GM21515 (cell line): ENCODE data around the gene LMX1A.

Experiments
- ATAC-seq: cut with Tn5 transposase; IDR thresholded peaks from one replicate; pipeline ENCODE4 v1.9.1; 2021; ENCODE audit not compliant: unreplicated experiment

The LMX1A gene

DNA sequence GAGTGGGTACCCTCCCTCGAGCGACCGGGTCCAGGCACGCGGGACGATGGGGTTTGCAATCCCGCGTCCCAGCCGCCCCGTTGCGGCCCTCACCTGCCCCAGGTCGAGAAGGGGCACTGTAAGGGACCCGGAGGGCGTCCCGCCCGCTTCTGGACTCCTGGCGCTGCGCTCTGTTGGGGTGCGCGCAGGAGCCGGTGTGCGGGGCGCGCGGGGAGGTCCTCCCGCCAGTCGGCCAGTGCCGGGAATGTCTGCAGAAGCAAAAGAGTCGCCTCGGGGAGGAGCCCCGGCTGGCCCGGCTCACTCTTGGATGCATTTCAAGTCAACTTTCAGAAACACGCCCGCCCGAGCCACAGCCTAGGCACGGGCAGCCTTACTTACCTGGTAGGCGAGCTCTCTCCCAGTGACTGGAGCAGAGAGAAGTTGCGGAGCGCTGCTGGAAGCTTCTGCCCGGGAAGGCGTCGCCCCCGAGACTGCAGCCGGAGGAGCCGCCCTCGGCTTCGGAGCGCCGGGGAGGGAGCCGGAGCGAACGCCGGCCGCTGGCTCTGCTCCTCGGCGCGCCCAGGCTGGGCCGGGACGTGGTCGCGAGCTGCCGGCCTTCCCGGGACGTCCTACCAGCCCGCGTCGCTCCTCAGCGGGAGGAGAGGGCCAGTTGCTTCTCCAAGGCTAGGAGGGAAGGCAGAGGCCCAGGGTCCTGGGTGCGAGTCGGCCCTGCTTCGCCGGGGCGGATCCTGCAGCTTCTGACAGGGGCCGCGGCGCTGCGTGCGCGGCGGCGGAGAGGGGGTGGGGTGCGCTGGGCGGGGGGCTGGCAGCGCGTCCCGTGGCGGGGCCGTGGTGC, at the start of gene LMX1A:
Gene LMX1A, minus strand, starts transcription at position 739 of the 835 bp plus-strand sequence. CDS start 1,156 bp downstream, outside the sequence.
- ATAC-seq, result no peak

DNA sequence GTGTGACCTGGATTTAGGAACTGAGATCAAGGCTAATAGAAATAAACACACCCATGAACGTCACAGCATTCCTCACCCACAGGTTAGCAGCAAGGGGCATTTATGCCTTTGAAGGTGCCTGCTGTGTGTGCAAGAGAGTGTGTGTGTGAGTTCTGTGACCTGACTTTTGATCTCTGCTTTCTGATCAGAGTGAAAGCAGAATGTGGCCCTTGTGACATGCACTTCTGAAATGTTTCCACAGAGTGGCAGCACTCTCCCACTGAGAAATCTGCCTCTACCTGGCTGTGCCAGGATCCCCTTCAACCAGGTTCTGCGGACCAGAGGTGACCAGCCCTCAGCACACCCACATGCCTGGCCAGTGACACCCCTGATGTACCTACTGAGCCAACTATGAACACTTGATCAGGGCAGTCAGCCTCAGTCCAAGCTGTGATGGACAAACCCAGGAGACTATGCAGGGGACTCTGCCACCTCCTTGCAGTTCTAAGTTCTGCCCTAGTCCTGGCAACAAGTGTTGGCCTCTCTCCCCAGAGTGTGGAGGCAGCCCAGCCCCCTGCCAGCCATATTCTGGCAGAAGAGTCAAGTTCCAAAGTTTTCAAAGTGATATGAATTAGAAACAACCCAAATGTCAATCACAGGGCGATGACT, 47.4 kb upstream of the LMX1A start:
- peak; percentile 57 for ATAC-seq

DNA sequence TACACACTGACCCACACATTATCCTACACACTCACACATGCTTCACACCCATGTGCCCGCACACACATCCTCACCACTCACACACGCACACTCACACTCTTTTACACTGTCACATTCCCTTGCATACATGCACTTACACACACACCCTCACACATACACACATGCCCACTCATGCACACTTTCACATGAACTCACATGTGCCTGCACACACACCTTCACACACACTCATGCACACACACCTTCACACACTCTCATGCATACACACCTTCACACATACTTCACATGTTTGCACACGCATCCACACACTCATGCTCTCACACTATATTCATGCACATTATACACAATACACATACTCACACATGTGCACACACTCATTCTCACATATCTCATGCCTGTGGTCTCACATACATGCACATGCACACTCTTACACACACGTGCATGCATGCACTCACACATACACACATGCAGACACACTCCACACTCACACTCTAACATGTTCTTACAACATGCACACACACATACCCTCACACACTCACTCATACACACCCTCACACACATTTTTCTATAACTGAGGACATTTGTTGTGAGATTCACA, 46.1 kb upstream of the LMX1A start:
- ATAC-seq, result no peak

DNA sequence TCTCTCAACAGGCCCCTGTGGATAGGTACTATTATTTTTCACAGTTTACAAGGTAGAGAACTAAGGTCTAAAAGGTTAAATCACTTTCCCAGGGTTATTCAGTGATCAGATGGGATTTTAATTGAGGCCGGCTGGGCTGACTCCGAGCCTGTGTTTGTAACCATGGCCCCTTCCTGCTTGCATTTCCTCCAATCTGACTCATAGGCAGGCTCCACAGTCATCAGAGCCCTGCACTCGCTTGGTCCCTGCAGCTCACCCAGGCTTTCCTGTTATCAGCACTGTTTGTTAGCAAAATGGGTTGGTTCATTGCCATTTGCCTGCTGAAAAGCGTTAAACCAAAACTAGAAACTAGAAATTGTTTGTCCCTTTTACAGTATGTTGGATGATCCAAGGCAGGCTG, 41.4 kb upstream of the LMX1A start:
- no peak for ATAC-seq

DNA sequence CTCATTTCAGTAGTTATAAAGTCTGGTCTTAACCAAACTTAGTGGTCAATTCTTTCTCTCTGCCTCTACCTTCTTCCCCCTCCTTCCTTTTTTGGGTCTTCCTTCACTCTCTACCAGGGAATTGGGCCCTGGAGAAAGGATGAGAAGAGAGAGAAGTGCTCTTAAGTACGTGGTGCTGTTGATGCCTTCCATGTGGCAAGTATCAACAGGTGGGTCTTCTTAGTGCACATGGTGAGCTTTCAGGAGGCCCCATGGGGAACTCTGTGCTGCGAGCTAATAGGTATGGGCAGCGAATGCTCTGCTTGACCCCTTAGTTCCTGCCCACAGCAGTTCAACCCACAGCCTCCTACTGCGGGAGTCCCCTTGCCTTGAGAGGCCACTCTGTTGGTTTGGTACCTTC, 39.4 kb upstream of the LMX1A start:
- ATAC-seq, result no peak

DNA sequence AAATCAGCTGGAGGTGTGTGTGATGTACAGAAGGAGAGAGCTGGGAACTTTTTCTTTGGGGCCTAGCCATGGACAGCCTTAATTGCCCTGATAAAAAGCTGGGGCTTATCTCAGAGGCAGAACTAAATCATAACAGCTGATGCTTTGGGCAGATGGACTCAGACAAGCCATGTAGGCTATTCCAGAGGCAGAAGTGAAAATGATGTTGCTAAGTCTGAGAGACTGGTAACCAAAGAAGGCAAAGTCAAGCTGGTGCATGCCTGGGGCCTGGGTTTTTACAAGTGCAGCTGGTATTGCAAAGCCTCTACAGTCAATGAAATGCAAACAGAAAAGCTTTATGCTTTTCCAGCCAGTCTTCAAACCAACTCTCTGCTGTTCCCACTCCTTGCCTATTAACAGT, 39.0 kb upstream of the LMX1A start:
- ATAC-seq, result peak; percentile 42

DNA sequence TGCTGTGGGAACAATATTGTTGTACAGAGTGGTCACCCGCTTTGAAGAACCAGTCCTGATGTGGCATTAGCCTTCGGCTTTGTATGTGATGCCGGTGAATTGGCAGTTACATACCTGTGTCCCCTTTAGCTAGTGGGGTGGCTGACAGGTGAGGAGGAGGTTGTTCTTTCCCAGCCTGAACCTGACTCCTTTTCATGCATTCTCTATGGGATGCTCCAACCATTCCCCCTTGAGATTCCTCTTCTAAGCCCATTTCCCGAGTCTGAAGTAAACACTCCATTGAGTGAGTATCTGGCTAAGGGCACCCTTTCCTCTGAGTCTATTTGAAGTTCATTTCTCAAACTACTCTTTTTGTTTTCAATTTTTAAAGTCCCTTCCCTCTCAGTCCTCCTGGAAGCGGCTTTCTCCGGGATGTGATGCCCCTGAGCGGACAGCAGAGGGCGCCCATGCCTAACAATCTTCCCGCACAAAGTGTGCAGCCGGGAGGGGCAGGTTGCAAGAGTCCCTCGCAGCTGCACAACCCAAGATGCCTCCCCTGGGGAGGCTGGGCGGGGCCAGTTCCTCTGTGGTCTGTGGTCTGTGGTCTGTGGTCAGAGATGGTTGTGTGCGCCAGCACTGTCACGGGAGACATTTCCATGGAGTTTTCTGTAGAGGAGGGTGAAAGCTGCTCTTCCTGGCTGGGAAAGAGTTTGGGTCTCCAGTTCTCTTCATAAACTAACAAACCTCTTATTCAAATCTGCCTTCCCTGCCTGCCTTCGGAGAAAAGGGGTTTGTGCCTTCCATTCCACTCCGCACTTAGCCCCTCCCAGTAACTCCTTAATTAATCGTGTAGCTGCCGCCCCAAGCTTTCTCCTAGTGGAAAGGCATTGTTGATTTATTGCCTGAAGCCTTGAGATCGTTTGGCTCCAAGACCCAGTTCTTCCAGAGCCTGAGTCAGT, 36.4 kb upstream of the LMX1A start:
- ATAC-seq, result peak; percentile 99

DNA sequence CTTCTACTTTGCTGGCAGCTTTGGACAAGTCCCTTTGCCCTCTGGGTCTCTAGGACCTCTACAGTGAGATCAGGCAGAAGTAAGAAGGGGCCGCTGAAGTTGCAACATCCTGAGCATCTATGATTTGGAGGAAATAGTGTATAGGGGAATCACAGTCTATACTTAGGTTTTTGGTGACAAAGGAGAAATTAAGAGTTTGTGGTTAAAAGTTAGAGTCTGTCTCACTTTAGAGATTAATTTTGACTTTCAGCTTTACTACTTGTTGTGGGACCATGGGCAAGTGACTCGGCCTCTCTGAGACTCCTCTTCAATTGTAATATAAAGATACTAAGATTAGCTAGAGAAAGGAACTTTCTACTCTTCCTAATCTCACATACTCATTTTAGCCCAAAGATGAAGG, 33.1 kb upstream of the LMX1A start:
- no peak for ATAC-seq

DNA sequence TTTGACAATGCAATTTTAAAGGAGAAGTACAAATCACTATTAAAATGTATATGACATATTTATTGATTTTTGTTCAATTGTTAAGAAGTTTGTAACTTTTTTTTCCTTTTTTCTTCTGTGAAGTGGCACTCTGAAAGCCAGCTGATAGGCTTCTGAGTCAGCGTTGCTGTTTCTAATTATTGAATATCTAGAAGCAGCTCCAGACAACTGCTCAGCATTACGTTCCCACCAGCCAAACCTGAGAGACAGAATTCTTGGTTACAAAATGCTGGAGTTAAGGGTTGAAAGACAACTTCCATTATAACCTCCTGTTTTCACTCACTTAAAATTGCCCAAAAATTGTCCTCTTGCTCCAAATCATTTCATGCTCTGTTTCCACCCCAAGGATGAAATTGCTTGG, 31.4 kb upstream of the LMX1A start:
- ATAC-seq, result no peak

DNA sequence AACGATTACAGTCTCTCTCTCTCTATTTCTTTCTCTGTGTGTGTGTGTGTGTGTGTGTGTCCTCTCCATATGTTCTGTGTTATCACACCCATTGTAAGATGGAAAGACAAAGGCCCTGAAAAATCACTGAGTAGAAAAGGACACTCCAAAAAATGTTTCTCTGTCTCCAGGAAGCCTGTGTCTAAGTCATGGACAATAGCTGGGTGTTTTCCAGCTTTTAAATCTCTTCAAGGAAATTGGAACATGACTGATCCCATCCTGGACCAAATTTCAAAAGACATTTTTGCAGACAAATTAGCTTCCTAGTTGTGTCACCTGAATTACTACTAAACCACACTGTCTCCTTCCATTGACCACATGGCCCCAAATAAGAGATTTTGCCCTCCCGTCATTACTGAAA, 31.0 kb upstream of the LMX1A start:
- no peak for ATAC-seq

DNA sequence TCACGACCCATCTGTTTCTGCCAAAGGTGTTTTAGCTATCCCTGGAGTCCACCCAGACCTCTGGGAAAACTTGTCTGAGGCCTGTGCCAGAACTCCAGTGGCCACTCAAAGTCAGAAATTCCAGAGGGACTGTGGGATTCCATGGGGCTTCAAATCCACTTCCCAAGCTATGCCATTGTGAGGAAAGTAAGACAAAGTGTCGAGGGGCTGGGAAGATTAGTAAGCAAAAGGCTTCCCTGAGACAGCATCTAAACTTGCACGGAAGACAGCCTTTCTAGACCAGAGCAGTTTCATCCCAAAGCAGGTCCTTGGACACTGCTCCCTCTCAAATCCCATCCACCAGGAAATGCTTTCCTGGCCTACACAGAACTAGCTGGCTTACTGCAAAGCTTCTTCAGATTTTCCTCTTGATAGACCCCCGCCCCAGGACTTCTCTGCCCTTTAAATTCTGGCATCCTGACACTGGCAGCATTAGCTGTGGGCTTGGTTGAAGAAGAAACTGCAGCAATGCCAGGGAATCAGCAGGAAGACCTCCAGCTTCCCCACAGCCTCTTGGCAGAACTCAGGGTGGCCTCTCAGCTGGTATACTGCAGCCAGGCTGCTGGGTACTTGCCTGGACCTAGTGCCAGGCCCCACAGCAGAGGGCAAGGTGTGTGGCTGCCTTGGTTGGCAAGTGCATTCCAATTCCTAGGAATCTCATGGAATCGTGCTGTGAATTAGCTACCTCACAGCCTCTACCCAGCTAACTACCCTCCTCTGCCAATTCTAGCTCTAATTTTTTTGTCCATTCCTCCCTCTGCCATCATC, 27.3 kb upstream of the LMX1A start:
- no peak for ATAC-seq

DNA sequence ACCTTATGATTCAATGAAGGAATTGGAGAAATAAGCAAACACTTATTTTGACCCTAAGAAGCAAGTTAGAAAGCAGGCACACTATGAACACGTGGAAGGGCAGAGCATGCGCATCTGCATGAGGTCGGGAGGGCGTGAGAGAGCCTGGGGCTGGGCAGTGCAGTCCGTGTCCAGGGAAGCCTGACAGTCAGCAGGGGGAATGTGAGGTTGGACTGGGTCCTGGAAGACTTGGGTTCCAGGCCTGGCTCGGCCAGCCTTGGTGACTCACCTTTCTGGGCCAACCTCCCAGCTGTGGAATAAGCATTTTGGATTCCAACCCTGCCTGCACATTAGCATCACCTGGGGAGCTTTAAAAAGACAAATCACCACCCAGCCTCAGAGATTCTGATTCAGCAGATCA, 26.6 kb upstream of the LMX1A start:
- ATAC-seq, result no peak

DNA sequence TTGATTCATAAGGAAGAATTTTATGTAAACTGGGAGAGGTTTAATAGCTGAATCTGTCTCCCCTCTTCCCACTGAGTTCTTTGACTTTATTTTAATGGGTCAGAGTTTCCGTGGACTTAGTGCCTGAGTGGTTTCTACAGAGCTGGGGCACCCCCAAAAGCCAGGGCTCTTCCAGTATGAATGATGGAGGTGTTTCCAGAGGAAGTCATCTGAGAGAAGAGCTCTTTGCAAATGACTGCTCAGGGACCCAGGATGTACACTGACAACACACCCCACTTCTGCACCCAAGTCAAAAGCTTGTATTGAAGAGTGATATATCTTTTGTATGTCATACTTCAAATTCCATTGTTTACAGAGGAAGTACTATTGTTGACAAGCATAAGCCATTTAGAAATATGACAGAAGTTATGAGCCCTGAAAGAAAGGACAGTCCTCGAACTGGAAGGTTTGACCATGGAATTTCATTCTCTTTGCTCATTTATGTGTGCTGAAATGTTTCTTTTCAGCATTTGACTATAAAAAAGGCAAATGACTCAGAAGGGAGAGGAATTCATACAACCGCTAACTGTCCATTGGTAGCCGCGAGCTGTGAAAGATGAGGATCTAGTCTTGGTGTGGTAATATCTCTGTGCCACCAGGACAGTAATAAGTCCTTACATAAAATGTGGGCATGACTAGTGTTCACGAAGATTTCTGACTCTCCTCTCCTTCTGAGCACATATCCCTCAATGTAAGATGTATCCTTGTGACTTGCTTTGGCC, 25.4 kb upstream of the LMX1A start:
- no peak for ATAC-seq

DNA sequence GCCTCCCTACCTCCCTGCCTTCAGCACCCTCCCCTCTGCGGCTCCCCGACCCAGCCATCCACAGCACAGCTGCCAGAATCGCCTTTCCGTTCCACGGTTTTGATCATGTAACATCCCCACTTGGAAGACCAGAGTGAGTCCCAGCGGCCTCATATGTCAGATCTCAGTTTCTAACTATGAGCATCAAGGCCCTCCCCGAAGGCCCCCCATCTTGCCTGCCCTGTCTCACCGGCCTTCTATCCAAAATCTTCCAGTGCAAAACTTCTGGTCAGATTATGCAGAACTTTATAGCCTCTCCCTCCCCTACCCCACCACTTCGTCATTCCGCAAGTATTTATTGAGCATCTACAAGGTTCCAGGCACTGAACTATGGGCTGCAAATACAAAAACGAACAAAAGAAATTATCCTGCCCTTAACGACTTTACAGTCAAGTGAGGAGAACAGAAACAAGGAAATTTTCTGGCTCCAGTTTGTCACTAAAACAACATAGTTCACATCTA, 20.3 kb upstream of the LMX1A start:
- no peak for ATAC-seq

DNA sequence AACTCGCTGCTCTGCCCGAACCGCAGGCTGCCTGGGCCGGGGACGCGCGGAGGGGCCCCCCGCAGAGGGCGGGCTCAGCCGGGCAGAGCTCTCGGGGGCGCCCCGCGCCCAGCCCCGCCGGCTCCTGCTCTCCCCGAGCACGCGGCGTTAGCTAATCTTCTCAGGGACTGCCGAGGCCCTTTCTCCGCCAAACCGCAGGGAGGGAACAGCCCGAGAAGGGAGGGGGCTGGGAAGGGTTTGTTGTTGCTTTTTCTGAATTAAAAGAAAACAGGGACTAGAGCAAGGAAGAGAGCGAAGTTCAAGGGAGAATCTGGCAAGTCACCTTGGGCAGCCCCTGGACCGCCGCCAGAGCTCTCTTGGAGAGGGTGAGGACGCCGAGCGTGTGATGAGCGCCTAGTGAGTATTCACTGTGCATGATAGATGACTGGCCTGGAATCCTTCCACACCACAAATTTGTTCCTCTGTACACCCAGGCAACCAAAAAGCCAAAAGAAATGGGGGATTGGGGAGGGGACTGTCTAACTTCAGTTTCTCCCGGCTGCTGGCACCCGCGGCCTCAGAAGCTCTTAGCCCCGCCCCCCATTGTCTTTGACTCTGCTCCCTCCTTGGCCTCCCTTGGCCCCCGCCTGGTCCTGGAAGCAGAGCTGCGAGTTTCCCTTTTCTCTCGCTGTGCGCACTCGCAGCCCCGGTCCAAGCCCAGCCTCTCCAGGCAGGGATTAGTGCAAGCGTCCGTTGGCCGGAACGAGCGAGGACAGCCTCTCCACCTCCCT, 19.7 kb upstream of the LMX1A start:
- no peak for ATAC-seq

DNA sequence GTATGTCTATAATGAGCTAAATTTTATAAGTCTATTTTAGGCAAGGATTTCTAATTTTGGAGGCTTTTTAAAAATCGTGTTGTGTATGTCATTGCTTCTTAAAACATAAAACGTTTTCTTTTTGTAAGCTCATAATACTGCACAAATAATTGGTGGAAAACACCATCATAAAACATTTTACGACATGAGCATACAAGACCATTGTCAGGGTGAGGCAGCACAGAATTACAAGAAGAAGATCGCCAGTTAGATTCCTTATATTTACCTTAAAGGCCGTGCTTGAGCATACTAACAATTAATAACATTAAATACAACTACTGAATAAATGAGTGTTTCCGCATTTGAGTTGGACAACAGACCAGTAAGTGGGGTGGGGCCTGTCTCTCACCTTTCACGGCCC, 19.1 kb upstream of the LMX1A start:
- ATAC-seq, result no peak

DNA sequence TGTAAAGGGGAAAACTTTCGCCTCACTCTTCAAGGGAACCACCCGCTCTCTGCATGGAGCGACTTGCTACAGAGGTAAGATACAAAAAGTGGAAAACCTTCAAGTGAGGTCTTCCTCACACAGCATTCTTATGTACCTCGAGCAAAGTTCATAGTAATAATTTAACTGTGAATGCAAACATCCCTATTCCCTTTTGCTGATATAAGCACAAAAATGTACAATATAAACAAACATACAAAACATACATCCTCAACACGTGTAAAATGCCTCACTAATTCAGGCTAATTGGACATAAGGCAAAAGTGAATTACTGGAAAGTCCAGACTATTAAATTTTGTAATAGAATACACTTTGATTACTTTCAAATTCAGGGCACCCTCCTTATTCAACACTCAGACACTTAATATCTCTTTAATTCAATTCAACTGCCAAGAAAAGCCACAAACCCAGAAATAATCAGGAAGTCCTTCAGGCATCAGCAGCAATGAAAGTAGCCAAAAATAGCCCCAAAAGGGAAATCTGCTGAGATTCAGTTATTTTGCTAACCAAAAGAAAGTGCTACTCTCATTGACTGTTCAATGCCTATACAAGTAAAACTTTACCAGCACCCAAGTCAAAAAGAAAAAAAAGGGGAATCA, 15.2 kb upstream of the LMX1A start:
- no peak for ATAC-seq

DNA sequence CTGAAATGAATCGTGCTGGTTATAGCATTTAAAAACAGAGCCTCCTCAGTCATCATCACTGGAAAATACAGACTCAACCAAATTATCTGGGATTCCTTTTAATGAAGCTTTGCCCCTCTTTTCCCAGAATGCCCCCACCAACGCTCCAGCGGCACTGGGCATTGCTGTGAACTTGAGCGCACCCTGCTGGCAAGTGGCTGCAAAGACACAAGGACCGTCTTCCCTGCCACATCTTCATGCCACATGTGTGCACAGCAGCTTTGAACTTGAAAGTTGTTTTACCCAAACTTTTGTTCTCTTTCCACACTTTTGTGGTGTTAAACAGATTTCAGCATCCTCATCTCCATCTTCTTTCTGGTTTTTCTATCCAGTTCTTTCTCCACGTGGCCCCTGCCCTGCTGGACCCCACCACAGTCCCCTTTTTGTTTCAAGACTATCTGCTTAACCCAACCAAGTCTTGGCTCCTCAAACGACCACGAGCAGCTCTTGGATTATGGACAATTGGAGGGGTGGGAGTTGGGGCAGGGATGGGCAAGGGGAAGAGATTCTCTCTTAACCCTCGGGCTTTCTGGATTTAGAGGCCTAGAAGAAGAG, 12.8 kb upstream of the LMX1A start:
- ATAC-seq, result peak; percentile 72
